Suppressor macrophage treated with lipopolysaccharide for 4 hours (primary cell): ENCODE measurements around the gene RECK.
"Not testable (repeated sequence)": the region's sequence is repeated elsewhere in the genome, so short reads cannot be mapped to it uniquely, and the experiment has no call there.

Experiments
- DNase-seq: peaks from one replicate; pipeline ENCODE4 v3.0.0-alpha.2; 2020

Gene RECK

DNA sequence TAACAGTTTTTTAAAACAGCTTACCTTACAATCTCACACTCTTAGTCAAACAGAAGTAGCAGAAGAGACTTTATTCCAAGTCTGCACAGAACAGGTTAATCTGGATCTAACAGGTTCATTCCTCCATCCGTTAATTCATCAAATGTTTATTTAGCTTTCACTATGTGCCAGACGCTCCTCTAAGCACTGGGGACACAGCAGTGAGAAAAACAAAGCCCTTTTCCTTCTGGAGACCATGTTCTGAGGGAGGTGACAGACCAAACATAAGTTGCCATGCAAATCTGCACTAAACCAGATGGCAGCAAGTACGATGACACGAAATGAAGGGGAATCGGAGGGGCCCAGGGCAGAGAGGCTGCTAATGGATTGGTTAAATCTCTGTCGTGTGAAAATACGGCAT, 82.8 kb downstream of the RECK start:
- DNase-seq: no peak

DNA sequence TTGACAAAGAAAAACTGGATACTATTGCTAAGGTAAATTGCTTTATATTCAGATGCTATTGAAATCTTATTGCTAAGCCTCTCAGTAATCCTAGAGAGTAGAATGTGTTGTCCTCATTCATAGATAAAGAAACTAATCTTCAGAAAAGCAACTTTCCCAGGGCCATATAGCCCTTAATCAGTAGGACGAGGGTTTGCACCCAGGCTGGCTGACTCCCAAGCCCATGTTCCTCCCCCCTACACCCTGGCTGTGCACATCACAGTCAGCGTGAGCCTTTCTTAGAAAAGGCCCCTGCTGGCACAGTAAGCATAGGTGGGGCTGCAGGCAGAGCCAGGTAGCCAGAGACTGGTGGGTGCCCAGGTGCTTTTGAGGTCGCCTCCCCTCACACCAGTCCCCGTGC, 84.0 kb downstream of the RECK start:
- no peak for DNase-seq

- peak; percentile 45 for DNase-seq
Measured at GRCh38 chr9:36121971-36122370, 85.3 kb downstream of the RECK start.

- DNase-seq: peak; percentile 74
Measured at GRCh38 chr9:36123515-36123914, 86.8 kb downstream of the RECK start.

GRCh38 chr9:36125062-36125855, 88.5 kb downstream of the RECK start:
- peak; percentile 67 for DNase-seq

- peak; percentile 18 for DNase-seq
Measured at GRCh38 chr9:36126016-36126730, 89.5 kb downstream of the RECK start.

DNA sequence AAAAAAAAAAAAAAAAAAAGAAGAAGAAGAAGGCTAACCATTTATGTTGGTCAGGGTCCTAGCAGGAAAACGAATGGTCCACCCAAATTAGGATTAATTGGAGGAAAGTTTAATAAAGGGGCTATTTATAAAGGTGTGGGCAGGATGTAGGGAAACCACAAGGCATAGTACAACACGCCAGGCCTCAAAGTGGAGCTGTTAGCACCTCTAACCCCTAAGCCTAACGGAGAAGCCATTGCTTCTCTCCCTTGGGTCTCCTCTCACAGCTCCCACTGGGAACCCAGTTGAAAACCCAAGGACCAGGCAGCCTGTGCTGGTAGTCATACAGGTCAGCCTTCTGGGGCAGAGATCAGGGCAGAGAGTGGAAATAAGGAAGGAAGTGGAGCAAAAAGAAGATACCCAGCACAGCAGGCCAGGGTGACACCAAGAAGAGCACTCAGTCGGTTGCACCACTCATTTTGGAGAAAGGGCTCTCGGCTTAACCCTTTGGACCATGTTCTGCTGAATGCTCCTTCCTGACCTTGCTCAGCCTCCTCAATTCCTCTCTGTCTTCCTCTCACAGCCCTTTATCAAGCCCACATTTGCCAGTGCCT, 91.0 kb downstream of the RECK start:
- DNase-seq: peak; percentile 76

- DNase-seq: peak; percentile 71
Measured at GRCh38 chr9:36128349-36128748, 91.6 kb downstream of the RECK start.

GRCh38 chr9:36129139-36129538, 92.4 kb downstream of the RECK start:
- peak; percentile 73 for DNase-seq

DNA sequence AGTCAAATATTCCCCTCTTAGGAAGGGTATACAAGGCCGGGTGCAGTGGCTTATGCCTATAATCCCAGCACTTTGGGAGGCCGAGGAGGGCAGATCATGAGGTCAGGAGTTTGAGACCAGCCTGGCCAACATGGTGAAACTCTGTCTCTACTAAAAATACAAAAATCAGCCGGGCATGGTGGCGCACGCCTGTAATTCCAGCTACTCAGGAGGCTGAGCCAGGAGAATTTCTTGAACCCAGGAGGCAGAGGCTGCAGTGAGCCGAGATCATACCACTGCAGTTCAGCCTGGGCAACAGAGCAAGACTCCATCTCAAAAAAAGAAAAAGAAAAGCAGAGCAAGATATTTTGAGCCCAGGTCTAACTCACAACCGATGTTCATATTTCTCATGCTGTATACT, 95.0 kb downstream of the RECK start:
- DNase-seq: not testable (repeated sequence)

- peak; percentile 64 for DNase-seq
Measured at GRCh38 chr9:36132086-36132485, 95.4 kb downstream of the RECK start.

- no peak for DNase-seq
Measured at GRCh38 chr9:36134761-36135505, 98.2 kb downstream of the RECK start.

GRCh38 chr9:36135741-36136271, 99.1 kb downstream of the RECK start:
- DNase-seq: no peak

- peak; percentile 92 for DNase-seq
Measured at GRCh38 chr9:36136272-36136893, 99.7 kb downstream of the RECK start, which contains the start of gene GLIPR2. Gene GLIPR2, plus strand, starts transcription at chr9:36136733. Its CDS starts 46 bp downstream, at chr9:36136779.

DNA sequence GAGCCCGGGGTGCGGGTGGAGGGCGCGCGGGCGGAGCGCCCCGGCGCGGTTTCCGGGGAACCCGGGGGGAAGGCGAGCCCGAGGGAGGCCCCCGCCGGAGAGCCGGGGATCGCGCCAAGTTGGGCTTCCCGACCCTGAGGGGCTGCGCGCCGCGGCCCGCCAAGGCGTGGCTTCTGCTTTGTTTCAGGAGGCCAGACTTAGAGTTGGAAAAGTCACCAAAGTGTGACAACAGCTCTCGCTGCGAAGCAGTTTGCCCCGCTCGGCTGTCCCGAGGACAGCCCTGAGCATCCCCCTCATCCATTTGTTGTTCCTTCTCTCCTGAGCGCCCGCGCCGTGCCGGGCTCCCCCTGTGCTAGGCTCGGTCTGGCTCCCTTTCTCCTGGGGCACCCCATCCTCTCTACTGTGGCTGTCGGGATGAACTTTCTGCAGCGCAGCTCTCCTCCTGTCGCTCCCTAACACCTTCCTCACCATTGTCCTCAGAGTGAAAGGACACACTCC, 100.2 kb downstream of the RECK start:
- DNase-seq: no peak

- DNase-seq: peak; percentile 51
Measured at GRCh38 chr9:36137392-36138004, 100.8 kb downstream of the RECK start.

DNA sequence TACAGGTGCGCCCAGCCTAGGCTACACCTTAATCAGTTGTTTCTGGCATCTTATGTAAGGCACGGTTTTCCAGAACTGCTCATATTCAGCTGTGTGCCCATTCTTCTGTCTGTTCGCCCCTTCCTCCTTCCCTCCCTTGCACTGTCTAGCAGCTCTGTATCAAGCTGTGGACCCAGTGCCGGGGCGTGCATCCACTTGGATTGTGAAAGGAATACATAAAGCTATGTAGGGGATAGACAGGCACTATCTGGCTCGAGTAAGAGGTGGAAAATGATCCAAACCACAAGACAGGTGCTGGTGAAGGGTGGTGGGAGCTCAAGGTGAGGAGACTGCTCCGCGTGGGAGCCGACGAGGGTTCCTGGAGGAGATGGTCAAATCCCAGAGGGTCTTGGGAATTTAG, 101.8 kb downstream of the RECK start:
- DNase-seq: no peak

DNA sequence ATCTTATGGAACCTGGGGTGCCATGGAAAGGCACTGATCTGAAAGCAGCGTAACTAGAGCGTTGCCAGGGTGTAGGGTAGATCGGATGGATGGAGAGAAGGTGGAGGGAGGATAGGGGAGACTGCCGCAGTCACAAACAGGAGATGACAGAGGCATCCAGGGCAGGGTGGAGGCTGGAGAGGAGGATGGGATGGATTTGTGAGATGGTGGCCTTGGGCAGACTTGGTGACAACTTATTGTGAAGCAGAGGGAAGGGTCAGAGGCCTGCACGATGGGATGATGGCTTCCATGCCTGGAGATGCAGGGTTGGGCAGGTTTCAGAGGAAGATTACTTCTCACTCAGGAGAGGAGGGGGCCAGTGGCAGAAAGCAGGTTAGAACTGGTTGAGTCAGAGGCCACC, 102.2 kb downstream of the RECK start:
- no peak for DNase-seq

- peak; percentile 95 for DNase-seq
Measured at GRCh38 chr9:36140086-36141084, 103.7 kb downstream of the RECK start.

DNA sequence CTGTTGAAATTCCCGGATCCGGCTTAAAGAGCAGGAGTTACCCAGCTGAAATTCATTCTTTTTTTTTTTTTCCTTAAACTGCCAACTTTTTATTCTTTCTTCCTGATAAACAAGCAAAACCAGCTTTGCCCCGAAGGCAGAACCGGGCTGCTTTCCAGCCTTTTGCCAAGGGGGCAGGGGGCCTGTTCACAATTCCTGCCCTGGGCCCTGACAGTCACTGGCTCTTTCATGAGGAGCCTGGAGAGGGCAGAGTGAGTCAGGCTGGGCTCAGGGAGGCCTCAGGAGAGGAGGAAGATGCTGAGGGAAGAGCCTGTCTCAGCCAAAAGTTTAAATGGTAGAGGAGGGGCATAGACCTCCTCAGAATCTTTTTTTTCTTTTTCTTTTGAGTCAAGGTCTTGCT, 104.6 kb downstream of the RECK start:
- DNase-seq: peak; percentile 45
